Body of pancreas (tissue), 4 donors: Measurements from ENCODE around the gene ROR1. TPM values are rescaled to one million over a fixed set of nuclear protein-coding genes. Genes with fewer than 3 reads are reported as not detected.

Source experiments
- ATAC-seq: fragments of 150-250 bp; one replicate; pipeline ENCODE4 v1.9.1; 2016
- DNase-seq, 4 donors: peaks; one replicate each; pipeline ENCODE4 v3.0.0-alpha.2; 2019
- H3K27ac ChIP-seq, 4 donors: fragments of 200-600 bp; sonication (generic); 1 replicate in 3 of 4; 2 replicates in 1 of 4; pipeline versions ENCODE4 v1.5.1 to v1.6.1; 2016 to 2019; ENCODE audit warnings: mild to moderate bottlenecking in 1 of 4, mixed read lengths in 1 of 4, moderate library complexity in 1 of 4
- H3K27me3 ChIP-seq, 2 donors: fragments of 200-600 bp; sonication (generic); one replicate each; pipeline ENCODE4 v1.6.0; 2016; ENCODE audit warnings: mild to moderate bottlenecking in 1 of 2
- H3K36me3 ChIP-seq, 2 donors: fragments of 200-600 bp; sonication (generic); replicated peaks in 1 of 2; 2 replicates each; pipeline ENCODE4 v1.5.1; 2016; ENCODE audit warnings: low read depth in 2 of 2; ENCODE audit not compliant: insufficient read depth in 1 of 2
- H3K4me1 ChIP-seq: fragments of 200-600 bp; sonication (generic); one replicate; pipeline ENCODE4 v1.6.0; 2016
- H3K4me3 ChIP-seq, 2 donors: fragments of 200-600 bp; sonication (generic); 1 replicate in 1 of 2; 2 replicates in 1 of 2; pipeline ENCODE4 v1.5.1; 2016 to 2019
- H3K9me3 ChIP-seq, 3 donors: fragments of 200-600 bp; sonication (generic); 1 replicate in 2 of 3; 2 replicates in 1 of 3; pipeline ENCODE4 v1.5.1; 2016
- POLR2A ChIP-seq, 3 donors: fragments of 450-650 bp; IDR thresholded peaks; one replicate each; pipeline ENCODE4 v1.6.1; 2016; ENCODE audit warnings: antibody characterized with exemption in 3 of 3, mild to moderate bottlenecking in 2 of 3
- WGBS, 2 donors: methylation state at CpG; one replicate each; pipeline ENCODE4 v1.1.5; 2017; 5-methylcytosine and 5-hydroxymethylcytosine counted together
- intact Hi-C: fragments of 100-400 bp; cut with DNase I; formaldehyde crosslinking; loops from one replicate; pipeline ENCODE4 v1.15.1; 2023
- total RNA-seq, 2 donors: library from RNA; depleted of rRNA; stranded (reverse); fragments of >200 nt; gene quantifications; one replicate each; pipeline ENCODE4 v1.1.0, GENCODE V29; 2016
- TF ChIP-seq, protein P1 (sequence below), 7 experiments: fragments of 450-650 bp in 4 of 7; fragments of 200-600 bp in 3 of 7; sonication (generic) in 3 of 7; IDR thresholded peaks; one replicate each; pipeline ENCODE4 v1.5.1; 2016 to 2019; ENCODE audit warnings: antibody characterized with exemption in 7 of 7

Gene ROR1
- total RNA-seq, 2 donors from 2014 or later = 26.7 to 56.0 TPM

DNA sequence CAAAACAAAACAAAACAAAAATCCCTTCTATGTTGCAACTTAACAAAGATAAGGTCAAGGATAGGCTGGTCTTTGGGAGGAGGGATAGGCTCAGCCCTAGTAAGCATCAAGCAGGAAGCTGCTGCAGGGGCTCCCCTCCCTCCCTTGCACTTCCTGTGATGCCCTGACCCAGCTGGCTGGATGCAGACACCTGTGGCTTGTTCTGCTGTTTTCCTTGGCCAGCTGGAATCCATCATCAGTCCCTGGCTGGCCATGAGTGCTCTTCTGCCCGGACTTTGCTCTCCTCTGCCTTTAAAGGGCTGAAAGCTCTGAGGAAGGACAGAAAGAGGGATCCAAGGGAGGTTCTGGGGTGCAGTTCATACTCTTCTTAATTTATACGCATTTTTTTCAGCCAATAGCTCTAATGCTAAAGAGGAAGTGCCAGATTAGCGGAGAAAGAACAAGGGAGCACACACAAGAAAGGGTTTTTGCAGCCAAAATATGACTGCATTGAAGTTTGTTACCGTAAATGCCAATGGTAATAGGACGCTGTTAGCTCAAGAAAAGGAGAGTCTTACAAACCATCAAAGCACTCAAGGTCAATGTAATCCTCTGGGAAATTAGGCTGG is 409.7 kb downstream of the ROR1 start:
- H3K9me3 ChIP-seq = no peaks in the 10 kb centered on the region
- no peak overlapping the region for H3K4me3 ChIP-seq
- WGBS, 2 donors = 72 to 83% methylated on average over 5 of the region's 5 CpGs
- peaks cover 20% of the 10 kb centered on the region for H3K4me1 ChIP-seq
- ATAC-seq (no peak), DNase-seq (no peak)
- no peak overlapping the region for H3K27ac ChIP-seq
- no peak for TF ChIP-seq POLR2A (IDR thresholded peaks at IDR 0.05)
- TF ChIP-seq, protein P1, sequence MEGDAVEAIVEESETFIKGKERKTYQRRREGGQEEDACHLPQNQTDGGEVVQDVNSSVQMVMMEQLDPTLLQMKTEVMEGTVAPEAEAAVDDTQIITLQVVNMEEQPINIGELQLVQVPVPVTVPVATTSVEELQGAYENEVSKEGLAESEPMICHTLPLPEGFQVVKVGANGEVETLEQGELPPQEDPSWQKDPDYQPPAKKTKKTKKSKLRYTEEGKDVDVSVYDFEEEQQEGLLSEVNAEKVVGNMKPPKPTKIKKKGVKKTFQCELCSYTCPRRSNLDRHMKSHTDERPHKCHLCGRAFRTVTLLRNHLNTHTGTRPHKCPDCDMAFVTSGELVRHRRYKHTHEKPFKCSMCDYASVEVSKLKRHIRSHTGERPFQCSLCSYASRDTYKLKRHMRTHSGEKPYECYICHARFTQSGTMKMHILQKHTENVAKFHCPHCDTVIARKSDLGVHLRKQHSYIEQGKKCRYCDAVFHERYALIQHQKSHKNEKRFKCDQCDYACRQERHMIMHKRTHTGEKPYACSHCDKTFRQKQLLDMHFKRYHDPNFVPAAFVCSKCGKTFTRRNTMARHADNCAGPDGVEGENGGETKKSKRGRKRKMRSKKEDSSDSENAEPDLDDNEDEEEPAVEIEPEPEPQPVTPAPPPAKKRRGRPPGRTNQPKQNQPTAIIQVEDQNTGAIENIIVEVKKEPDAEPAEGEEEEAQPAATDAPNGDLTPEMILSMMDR (IDR thresholded peaks at IDR 0.05) = no peak
- intact Hi-C loops = no loop called here
- no peaks in the 10 kb centered on the region for H3K36me3 ChIP-seq
- H3K27me3 ChIP-seq = no peaks in the 10 kb centered on the region

DNA sequence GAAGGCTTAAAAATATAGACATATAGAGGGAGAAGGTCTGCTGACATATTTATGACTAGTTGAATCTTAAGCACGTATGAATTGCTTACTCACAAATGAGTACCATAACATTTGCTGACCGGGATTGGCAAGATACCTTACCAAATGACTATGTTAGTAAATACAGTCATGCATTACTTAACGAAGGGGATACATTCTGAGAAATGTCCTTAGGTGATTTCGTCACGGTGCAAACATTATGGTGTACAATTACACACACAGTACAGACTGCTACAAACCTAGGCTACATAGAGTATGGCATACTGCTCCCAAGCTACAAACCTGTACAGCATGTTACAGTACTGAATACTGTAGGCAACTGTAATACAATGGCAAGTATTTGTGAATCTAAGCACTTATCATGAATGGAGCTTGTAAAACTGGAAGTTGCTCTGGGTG is 410.2 kb downstream of the ROR1 start:
- intact Hi-C loops = no loop called here
- H3K4me3 ChIP-seq = no peak overlapping the region
- H3K27ac ChIP-seq = no peak overlapping the region
- H3K4me1 ChIP-seq = peaks cover 20% of the 10 kb centered on the region
- H3K27me3 ChIP-seq = no peaks in the 10 kb centered on the region
- DNase-seq (no peak), ATAC-seq (no peak)
- no peak for TF ChIP-seq POLR2A (IDR thresholded peaks at IDR 0.05)
- TF ChIP-seq, protein P1 (IDR thresholded peaks at IDR 0.05) = no peak
- no peaks in the 10 kb centered on the region for H3K36me3 ChIP-seq
- WGBS, 2 donors = 81 to 86% methylated on average over 5 of the region's 5 CpGs
- H3K9me3 ChIP-seq = no peaks in the 10 kb centered on the region

DNA sequence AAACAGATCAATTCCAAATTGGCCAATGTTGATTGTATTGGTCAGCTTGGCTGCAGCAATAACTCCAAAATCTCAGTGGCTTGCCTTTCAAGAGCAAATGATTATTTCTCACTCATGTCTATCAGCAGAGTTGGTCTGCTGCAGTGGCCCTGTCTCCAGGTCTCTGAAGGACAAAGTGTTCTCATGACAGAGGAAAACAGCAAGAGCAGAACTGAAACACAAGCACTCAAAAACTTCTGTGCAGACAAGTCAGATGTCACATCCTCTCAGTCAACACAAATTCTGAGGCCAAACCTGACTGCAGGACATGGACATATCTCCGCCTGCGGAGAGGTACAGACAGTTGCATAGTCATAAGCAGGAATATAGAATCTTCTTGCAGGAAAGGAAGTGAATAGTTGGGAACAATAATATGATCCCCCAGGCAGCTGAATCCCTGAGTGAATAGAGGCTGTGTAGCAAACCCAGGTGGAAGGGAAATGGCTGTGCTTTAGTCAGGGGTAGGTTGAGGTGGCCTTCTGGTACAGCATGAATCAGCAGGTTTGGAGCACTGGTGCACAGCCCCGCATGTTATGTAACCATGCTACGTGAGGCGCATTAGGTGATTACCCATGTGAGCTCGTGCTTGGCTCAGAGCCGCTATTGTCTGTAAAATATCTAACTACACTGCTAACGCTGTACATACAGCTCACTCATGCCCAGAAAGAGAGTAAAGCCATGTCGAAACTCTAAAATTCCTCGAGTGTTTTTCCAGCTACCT is 412.5 kb downstream of the ROR1 start:
- WGBS, 2 donors = 27 to 41% methylated on average over 10 of the region's 10 CpGs
- intact Hi-C loops = no loop called here
- no peaks in the 10 kb centered on the region for H3K9me3 ChIP-seq
- H3K27me3 ChIP-seq = no peaks in the 10 kb centered on the region
- TF ChIP-seq, protein P1 (IDR thresholded peaks at IDR 0.05) = no peak
- TF ChIP-seq POLR2A (IDR thresholded peaks at IDR 0.05) = peak in 1 of 3 donors; percentile 17
- no peaks in the 10 kb centered on the region for H3K36me3 ChIP-seq
- peak overlapping the region; percentile 30 to 79 (median 75) for H3K27ac ChIP-seq
- DNase-seq (peak; percentile 88 to 98 (median 94)), ATAC-seq (peak; percentile 98)
- H3K4me3 ChIP-seq = no peak overlapping the region
- peaks cover 20% of the 10 kb centered on the region for H3K4me1 ChIP-seq

GRCh38 chr1:64186898-64187280 is 413.1 kb downstream of the ROR1 start:
- Histone ChIP-seq H3K9me3 (no peaks in the 10 kb centered on the region), H3K36me3 (no peaks in the 10 kb centered on the region), H3K4me3 (no peak overlapping the region), H3K27ac (peak overlapping the region; percentile 30 to 79 (median 75)), H3K27me3 (no peaks in the 10 kb centered on the region), H3K4me1 (peaks cover 20% of the 10 kb centered on the region)
- 49 to 51% methylated on average over 7 of the region's 7 CpGs for WGBS, 2 donors
- TF ChIP-seq, protein P1 (IDR thresholded peaks at IDR 0.05) = no peak
- TF ChIP-seq POLR2A (IDR thresholded peaks at IDR 0.05) = no peak
- DNase-seq = no peak
- peak; percentile 11 for ATAC-seq
- intact Hi-C loops = no loop called here
